Dermis blood vessel endothelial cell (primary cell): Measurements from ENCODE around the gene RCE1. TPM values are rescaled to one million over a fixed set of nuclear protein-coding genes. Genes with fewer than 3 reads are reported as not detected.

Source experiments
- DNase-seq: peaks from one replicate; pipeline ENCODE4 v3.0.0; 2010
- total RNA-seq: library from RNA; depleted of rRNA; stranded (reverse); fragments of >200 nt; gene quantifications from 2 replicates; pipeline ENCODE4 v1.2.3, GENCODE V29; 2014

RCE1 gene
- total RNA-seq, 1 donor from 2014 or later, result 17.0 TPM

DNA sequence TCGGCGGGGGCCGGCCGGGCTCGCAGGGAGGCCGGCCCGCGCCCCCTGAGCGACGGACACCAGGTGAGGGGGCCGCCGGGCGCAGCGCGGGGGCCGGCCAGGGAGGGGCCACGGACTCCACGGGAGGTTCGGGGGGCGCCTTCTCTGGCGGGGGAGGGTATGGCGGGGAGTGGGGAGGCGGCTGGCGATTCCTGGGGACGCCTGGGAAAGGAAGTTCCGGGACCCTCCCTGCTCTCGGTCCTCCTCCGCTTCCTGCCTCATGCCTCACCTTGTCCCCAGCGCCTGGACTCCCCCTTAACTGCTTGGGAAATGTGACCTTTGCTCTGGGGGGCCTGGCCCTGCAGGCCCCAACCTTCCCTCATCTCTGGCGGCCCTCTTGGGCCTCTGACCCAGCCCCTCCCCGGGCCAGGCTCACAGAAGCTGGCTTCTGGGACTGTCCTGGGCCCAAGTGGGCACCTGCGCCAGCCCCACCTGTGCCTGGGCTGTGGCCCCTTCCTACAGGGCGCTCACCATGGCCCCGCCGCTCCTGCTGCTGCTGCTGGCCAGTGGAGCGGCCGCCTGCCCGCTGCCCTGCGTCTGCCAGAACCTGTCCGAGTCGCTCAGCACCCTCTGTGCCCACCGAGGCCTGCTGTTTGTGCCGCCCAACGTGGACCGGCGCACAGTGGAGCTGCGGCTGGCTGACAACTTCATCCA, 14.1 kb downstream of the RCE1 start:
- no peak for DNase-seq

DNA sequence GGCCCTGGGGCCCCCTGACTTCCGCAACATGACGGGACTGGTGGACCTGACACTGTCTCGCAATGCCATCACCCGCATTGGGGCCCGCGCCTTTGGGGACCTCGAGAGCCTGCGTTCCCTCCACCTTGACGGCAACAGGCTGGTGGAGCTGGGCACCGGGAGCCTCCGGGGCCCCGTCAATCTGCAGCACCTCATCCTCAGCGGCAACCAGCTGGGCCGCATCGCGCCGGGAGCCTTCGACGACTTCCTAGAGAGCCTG, 14.6 kb downstream of the RCE1 start:
- no peak for DNase-seq

DNA sequence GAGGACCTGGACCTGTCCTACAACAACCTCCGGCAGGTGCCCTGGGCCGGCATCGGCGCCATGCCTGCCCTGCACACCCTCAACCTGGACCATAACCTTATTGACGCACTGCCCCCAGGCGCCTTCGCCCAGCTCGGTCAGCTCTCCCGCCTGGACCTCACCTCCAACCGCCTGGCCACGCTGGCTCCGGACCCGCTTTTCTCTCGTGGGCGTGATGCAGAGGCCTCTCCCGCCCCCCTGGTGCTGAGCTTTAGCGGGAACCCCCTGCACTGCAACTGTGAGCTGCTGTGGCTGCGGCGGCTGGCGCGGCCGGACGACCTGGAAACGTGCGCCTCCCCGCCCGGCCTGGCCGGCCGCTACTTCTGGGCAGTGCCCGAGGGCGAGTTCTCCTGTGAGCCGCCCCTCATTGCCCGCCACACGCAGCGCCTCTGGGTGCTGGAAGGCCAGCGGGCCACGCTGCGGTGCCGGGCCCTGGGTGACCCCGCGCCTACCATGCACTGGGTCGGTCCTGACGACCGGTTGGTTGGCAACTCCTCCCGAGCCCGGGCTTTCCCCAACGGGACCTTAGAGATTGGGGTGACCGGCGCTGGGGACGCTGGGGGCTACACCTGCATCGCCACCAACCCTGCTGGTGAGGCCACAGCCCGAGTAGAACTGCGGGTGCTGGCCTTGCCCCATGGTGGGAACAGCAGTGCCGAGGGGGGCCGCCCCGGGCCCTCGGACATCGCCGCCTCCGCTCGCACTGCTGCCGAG, 15.1 kb downstream of the RCE1 start:
- DNase-seq, result no peak

DNA sequence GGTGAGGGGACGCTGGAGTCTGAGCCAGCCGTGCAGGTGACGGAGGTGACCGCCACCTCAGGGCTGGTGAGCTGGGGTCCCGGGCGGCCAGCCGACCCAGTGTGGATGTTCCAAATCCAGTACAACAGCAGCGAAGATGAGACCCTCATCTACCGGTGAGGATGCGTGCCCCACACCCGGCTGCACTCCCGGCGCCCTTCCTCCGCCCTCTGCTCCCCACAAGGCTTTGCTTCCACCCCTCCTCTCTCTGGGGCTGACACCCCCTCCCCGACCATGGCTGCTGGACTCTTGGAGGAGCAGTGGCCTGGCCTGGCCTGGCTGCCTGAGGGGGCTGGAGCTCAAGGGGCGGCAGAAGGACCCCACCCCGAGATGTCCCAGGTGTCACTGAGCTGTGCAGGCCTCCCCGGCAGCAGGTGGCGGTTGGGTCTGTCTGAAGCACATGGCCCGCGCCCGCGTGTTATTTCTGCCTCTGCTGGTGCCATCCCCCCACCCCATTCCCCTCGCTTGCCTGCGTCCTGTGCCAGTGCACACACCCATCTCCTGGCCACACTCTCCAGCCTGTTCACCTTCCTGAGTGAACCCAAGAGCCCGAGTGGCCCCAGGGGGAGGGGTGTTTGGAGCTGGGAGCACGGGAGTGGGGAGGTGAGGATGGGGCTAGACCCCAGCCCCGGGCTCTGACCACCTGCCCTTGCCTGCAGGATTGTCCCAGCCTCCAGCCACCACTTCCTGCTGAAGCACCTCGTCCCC, 15.9 kb downstream of the RCE1 start:
- no peak for DNase-seq

DNA sequence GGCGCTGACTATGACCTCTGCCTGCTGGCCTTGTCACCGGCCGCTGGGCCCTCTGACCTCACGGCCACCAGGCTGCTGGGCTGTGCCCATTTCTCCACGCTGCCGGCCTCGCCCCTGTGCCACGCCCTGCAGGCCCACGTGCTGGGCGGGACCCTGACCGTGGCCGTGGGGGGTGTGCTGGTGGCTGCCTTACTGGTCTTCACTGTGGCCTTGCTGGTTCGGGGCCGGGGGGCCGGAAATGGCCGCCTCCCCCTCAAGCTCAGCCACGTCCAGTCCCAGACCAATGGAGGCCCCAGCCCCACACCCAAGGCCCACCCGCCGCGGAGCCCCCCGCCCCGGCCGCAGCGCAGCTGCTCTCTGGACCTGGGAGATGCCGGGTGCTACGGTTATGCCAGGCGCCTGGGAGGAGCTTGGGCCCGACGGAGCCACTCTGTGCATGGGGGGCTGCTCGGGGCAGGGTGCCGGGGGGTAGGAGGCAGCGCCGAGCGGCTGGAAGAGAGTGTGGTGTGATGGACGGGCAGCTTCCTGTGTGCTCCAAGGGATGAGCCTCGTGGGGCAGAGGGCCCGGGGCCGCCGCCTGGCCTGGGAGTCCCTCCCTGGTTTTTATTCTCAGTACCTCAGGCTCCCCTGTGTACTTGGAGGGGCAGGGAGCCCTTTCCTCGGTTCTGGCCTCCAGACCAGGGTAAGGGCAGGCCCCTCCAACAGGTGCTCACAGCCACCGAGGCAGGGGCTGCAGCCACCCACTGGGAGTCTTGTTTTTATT, 16.6 kb downstream of the RCE1 start:
- no peak for DNase-seq

DNA sequence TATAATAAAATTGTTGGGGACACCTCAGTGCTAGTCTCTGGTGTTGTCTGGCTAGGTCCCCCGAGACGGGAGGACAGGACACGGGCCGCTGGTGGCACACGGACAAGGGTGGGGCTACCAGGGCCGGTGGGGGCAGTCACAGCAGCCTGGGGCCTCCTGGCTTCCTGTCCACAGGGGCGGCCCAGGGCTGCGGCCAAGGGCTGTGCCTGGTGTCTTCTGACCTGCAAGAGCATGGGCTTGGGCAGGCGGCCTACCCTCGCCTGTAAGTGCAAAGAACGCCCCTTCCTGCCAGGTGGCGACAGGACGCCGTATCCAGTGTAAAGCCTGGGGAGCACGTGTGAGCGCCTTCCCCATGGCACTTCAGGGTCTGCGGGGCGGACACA, 17.2 kb downstream of the RCE1 start:
- DNase-seq, result no peak

DNA sequence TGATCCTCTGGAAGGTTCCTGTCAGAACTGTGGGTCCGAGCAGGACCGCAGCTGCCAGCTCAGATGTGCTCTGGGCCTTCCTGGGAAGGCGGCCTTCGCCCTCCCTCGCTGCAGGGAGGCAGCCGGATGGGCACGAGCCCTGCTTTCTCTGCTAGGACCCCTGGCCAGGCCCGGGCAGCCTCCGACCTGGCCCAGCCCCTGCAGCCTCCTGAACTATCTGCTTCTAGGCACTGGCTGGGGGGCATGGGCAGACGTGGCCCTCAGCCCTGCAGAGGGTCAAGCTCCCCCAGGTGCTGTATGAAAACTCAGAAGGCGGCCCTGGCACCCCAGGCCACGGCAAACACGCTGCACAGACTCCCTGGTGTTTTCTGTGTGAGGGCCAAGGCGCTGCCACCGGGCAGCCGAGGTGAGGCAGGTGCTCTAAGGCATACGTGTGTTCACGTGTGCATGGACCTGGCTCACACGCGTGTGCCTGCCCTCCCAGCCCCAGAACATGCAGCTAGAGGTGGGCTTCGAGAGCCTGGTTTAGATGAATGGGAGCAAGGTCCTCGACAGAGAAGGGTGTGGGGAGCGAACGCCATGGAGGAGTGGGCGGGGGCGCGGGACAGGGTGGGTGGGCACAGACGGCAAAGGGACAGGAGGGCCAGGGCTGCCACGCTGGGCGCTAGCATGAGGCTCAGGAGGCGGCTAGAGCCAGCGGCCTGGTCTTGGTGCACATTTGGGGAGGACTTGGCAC, 18.0 kb downstream of the RCE1 start:
- no peak for DNase-seq

DNA sequence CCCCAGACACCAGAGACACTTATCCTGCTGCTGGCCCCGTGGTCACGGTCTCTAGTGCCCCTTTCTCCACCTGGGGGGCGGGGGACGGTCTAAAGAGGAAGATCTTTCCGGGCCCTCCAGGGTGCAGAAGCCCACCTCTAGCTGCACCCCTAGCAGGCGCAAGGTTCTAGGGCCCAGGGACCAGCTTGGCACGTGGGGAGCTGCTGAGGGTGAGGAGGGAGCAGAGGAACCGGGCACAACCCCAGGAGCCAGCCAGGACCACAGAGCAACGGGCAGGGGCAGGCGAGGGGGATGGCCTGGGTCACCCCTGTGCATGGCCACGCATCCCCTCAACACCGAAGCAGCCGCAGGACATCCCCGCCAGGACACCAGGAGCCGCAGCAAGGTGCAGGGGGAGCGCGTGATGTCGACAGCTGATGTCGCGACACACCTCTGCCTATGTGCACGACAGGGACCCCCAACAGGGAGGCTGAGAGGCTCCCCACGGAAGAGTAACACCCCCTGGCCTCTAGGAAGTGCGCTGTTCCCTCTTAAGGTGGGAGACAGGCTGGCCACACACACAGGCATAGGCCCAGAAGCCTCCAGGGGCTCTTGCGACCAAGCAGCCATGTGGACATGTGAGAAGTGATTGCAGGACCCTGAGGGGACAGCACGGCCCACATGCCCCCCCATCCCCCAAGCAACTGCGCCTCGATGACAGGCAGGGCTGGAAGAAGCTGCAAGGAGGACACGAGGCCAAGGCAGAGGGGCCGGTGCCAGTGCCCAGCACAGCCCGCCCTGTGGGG, 18.7 kb downstream of the RCE1 start:
- no peak for DNase-seq

DNA sequence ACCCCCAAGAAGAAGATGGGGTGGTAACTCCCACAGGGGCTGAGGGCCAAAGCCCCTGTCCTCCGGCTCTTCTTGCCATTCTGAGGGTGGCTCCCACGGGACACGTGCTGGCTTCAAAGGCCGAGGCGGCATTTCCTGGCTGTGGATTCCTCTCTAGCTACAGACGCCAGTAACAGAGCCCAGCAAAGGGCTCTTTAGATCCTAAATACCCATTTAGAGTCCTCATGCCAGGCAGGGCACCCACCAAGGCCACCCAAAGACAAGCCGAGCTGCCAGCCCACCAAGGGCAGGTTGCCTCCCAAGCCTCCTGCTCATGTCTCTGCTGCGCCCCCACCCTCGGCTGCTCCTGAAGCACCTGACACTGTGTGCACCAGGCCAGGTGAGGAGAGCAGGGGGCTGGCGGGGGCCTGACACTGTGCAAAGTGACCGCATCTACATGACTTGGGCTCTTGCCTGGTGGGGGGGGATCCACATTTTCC, 19.4 kb downstream of the RCE1 start:
- no peak for DNase-seq

DNA sequence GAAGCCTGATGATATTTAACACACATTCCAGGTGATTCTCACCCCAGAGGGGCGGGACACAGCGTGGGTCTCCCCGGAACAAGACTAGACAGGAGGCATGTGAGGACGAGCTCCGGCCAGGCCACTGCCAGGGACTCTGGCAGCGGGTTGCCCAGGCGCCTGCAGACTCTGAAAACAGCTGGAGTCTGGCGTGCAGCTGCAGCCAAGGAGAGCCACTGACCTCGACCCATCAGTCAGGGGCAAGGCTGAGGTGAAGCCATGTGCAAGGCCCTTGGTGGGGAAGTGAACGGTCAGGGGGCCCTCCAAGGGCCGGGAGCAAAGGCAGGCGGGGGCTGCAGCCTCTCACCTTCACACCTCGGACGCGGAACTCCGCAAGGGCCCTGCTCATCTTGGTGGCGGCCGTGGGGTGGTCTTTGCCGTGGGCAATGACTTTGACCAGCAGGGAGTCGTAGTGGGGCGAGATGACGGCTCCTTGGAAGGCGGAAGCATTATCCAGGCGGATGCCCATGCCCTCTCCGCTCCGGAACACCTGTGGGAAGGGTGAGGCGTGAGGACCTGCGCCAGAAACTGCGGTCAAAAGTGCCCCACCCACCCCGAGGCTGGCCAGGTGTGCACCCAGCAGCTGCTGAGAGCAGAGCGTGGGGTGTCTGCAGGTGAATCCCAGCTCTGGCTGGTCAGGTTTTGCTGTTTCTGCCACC, 20.3 kb downstream of the RCE1 start:
- no peak for DNase-seq

DNA sequence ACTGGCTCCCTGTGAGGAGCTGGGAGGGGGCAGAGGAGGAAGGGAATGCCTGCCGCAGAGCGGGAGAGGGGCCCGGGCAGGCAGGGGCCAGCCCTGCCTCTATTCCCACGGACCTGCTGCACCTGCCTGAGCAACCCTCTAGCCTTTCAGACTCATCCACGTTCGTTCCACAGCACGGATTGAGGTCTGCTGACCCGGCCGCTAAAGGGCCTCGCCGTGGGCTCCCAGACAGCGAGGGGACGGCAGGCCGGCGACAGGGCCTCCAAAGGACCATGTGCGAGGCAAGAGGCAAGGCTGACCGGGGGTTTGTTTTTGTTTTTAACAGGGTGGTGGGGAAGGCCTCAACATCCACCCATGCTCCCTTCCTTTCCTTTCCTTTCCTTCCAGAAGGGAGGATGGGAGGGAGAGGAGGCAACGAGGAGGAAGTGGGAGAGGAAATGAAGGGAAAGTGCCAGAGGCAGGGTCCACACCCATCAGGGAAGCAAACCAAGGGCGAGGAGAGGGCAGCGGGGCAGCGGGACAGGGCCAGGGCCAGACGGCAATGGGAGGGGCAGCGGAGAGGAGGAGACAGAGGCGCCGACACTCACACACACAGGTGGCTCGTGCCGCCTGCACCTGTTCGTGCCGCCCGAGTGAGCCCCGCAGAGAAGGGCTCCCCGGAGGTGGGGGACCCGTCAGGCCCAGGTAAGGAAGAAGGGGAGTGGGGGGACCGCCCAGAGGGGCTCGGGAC, 21.1 kb downstream of the RCE1 start:
- DNase-seq, result no peak

DNA sequence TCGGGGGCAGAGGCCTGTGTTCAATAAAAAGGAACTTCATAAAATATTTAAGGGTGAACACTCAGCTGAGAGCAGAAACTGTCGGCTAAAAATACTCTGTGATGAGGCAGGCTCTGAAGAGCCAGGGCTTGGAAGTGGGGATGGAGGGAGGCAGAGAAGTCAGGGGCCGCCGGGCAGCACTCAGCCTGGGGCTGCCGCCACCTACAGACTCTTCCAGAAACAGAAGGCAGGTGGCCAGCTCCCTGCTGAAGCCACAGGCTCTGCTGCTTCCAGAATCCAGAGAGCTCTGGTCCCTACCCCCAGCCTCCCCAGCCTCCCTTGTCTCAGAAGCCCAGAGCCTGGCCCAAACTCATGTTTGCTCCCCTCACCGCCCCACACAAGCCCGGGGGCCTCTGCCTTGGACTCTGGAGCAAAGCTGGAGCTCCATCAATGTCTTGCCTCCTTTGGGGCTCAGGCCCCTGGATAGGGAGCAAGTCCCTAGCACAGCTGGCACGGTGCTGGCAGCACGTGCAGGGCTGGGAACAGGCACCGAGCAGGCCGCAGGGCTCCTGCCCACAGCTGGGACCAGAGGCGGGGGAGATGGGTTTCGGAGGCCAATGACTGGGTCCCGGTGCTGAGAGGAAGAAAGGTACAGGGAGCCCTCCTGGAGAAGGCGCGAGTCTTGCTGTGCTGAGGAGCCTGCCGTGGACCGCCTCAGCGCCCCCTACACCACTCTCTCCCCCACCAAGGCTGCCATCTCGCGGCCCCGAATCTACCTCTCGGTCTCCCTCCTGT, 21.9 kb downstream of the RCE1 start:
- DNase-seq, result no peak

DNA sequence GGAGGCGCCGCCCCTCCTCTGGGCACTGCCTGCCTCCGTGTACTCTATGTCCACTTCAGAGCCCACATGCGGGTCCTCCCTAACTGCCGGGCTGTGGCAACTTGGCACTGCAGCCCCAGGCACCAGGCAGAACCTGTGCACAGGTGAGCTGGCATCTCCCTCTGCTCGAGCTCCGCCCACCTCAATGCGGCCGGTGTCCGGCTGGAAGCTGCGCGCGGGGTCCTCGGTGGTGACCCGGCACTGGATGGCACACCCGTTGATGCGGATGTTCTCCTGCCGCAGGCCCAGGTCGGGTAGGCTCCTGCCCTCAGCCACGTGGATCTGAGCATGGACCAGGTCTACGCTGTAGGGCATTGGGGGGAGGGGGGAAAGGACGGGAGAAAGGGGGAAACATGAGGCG, 22.8 kb downstream of the RCE1 start:
- no peak for DNase-seq

DNA sequence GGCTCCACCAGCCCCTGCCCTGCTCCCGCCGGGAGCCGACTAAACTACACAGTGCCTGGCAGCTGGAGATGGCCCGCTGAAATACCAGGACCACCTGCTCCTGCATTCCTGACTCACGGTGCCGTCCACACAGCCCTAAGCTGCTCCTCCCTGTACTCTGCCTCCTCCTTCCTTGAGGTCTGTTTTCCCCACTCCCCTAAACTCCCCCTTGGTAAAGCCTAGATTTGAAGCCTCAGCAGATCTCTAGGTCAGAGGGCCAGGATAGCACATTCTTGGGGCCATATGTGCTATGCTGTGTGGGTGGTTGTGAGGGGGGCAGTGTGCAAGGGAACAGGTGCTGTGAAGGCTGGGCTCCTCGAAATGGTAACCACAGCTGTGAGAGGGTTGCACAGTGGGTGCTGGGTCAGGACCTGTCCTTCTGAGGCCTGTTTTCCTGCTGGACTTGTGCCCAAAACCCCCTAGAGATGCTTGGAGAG, 23.3 kb downstream of the RCE1 start:
- DNase-seq, result no peak

DNA sequence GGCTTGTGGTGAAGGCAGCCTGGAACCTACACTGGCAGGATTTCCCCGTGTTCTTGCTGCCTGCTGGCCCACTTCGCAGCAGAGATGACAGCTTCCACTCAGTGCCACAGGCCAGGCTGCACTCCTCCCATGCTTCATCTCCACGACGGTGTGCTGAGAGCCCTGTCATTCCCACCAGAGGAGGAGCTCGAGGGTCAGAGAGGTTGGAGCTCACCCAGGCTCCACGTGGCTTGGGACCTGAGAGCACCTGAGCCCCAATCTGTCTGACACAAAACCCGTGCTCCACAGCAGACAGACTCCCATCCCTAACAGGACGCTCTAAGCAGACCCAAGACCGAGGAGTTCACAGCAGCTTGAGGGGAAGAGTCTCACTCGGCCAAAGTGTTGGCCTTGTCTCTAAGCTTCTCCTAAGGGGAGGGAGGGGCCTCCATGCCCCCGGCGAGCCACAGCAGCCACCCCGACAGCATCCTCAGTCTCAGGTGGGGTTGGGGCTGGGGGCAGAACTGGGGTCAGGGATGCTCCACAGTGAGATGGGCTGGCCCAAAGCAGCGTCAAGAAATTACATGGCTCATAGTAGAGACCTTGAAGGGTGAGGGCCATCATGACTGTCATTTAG, 24.3 kb downstream of the RCE1 start:
- DNase-seq, result no peak

DNA sequence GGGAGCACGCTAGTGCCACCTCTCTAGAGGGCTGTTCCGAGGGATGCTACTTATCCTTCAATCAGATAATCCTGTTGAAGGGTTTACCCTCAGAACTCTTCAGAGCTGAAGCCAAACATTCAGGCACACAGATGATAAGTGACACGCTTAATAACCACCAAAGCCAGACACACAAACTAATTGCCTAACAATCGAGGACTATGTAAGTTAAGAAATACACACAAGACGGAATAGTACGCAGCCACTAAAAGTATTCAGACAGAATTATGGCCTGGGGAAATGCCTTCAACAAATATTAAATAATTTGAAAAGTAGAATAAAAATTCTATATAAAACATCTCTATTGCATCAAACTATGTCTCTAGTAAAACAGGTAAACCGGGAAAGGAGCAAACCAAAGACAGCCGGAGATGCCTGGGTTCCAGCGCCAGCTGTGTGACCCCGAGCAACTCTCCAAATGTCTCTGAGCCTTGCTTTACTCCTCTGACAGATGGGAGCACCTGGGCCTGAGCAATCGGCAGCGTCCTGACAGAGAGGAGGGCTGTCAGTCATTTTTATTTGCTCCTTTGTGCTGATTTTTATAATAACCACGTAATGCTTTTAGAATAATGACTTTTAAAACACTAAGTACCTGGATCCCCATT, 25.0 kb downstream of the RCE1 start:
- no peak for DNase-seq

DNA sequence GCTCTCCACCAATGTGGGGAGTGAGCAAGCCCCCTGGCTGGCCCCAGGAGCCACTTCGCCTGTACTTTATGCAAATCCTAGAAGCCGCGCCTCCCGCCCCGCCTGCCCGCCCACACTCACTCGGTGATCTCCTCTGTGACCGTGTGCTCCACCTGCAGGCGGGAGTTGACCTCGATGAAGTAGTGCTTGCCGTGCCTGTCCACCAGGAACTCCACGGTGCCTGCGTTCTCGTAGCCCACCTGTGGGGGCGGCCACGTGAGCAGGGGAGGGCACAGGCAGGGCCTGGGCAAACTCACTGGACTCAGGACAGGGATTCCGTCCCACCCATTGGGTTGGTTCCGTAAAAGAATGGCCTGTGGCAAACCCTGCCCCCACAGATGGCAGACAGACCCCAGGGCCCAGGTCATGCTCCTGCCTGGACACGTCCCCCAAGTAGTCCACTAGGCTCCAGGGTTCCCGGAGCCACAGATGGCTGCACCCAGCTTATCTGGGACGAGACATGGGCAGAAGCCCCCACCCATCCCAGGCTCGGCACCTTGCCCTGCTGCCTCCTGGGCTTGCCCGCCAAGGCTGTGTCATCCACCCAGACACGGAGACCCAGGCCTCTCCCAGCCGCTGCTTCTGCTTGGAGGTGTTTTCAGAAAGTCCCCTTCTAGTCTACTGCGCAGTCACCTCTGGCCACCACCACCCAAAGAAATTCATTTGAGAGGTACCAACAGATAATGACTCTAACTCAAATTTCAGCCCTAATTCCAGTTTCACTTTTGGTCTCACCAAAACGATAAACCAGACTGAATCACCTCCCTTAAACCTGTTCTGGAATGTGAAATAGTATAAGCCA, 25.7 kb downstream of the RCE1 start:
- DNase-seq, result peak; percentile 30

DNA sequence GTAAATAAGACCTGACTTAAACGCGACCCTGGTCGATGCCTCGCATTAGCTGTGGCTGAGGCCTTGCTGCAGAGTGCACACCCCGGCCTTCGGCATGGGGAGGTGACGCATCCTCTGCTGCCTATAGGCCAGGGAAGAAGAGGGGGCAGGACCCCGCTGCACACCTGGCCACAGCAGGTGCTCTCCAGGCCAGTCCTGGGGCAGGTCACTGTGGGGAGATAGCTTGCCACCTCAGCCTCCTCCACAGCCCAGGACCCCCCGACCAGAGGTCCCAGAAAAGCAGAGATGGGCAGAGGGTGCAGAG, 26.3 kb downstream of the RCE1 start:
- no peak for DNase-seq
